HG02759 (cell line): ENCODE measurements around the gene TACR1.
"Not testable (repeated sequence)": the region's sequence is repeated elsewhere in the genome, so short reads cannot be mapped to it uniquely, and the experiment has no call there.

Source experiments
- ATAC-seq: cut with Tn5 transposase; IDR thresholded peaks from one replicate; pipeline ENCODE4 v1.9.1; 2021; ENCODE audit warnings: mild to moderate bottlenecking, moderate library complexity; ENCODE audit not compliant: unreplicated experiment

The TACR1 gene

GRCh38 chr2:75094405-75094804, 104.9 kb downstream of the TACR1 start:
- ATAC-seq: no peak

DNA sequence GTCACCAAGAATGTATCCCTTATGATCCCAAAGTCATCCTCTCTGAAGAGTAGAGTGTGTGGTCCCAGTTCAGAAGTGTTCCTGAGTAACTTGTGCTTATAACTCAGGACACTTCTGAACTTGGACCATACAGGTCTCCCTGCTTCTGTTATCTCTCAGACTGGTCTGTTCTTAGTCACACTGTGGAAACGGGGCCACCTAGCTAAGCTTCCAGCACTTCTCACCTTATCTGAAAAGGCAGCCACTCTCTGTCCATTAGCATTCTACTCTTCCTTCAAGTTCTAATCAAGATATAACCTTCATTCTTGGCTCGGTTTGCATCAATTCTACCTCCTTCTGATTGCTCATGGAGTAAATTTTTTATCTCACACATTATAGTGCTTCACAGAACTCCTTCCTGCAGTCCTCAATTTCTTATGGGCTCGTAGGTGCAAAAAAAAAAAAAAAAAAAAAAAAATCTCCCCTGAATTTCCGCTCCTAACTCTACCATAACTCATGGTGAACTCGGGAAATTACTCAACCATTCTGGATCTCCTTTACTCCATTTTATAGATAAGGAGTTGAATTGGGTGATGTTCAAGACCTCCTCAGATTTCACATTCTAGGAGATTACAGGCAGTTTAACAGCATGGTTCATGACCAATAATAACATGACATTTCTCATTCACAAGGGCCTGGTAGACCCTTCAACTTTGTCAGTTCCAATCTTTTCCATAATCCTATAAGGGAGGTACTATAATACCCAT, 108.4 kb downstream of the TACR1 start:
- no peak for ATAC-seq

- ATAC-seq: no peak
These were observed 109.8 kb downstream of the TACR1 start for GRCh38 chr2:75089471-75089870.

GRCh38 chr2:75088791-75089190, 110.5 kb downstream of the TACR1 start:
- ATAC-seq: no peak

GRCh38 chr2:75087736-75088135, 111.6 kb downstream of the TACR1 start:
- ATAC-seq: no peak

DNA sequence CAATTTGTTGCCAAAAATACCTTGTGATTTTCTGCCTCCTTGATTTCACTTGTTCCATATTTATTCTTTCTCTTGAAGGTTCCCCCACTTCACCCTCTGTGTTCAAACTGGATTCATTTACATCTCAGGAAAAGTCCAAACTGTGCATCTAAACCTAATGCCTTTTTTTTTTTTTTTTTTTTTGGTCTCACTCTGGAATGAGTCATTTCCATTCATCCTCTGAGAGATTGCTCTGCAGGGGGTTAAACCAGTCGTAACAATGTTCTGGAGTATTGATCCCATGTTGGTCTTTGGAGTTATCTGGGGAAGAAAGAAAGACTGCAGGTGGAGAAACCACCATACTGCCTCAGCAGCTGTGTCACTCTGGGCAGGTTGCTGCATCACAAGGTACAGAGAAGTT, 119.7 kb downstream of the TACR1 start:
- ATAC-seq: no peak

DNA sequence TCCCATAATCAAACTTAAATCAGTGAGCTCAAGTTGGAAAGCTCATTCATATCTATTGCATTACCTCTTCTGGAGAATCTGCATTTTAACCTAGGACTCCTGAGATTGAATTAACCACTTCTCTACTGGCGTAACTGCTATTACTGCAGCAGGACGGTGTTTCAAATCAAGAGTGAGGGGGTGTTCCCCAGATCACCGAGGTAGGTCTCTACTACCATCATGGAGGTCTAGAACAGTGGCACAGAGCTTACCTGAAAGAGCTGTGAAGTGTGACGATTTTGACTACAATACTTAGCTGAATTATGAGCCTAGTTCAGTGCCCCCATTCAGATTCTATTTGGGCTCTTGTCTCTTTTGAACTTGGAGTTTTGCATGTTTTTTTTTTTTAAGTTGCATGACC, 121.4 kb downstream of the TACR1 start:
- no peak for ATAC-seq

DNA sequence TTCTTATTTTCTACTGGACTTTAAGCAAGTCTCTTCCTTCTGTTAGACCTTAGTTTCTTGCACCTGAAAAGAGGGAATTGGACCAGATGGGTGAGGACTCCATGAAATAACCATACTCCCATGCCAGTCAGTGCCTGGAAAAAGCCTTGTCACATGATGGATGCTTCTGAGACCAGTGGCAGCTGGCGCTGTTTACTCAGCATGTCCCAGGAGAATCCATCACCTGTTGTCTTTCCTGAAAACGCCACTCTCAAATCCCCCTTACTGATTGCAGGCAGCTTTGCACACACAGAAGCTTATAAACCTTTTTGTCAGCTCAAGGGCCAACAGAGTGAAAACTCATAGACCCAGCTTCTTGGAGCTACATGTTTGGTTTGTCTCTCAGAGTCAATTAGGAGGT, 123.2 kb downstream of the TACR1 start:
- no peak for ATAC-seq

- peak; percentile 39 for ATAC-seq
These were observed 124.6 kb downstream of the TACR1 start for GRCh38 chr2:75074708-75075107.

DNA sequence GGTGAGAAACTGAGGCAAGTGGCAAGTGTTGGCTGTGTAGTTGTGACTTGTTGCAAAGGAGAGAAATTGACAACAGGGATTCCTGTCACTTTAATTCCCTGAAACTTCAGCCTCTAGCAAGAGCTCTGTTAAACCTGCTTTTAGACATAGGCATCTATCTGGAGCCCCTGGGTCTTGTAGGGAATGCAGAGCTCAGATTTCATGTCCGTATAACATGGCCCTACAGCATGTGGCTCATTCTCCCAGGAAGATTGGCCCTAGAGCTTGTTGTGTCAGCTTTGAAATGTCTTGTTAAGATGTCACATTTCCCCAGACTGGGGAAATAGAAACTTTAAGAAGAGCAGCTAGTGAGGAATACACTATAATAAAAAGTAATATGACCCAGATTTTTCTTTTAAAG, 125.1 kb downstream of the TACR1 start:
- ATAC-seq: no peak

- no peak for ATAC-seq
These were observed 127.6 kb downstream of the TACR1 start for GRCh38 chr2:75071766-75072165.

DNA sequence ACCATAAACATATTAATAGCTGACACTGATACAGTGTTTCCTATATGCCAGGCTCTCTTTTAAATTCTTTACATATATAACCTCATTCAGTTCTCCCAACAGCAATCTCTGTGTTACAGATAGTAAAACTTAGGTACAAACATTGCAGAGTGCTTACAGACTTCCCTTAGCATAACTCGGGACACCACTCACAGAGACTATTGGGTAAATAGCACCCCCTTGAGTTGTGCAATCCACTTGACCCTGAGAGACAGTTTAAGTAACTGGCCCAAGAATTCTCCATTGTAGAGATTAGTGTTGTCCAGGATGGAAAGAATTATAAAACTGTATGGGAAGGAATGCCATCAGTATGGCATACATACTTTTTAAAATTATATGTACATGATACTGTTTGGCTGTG, 130.8 kb downstream of the TACR1 start:
- ATAC-seq: no peak

- ATAC-seq: no peak
These were observed 131.8 kb downstream of the TACR1 start for GRCh38 chr2:75067506-75067905.

- no peak for ATAC-seq
These were observed 133.0 kb downstream of the TACR1 start for GRCh38 chr2:75066121-75066902.

DNA sequence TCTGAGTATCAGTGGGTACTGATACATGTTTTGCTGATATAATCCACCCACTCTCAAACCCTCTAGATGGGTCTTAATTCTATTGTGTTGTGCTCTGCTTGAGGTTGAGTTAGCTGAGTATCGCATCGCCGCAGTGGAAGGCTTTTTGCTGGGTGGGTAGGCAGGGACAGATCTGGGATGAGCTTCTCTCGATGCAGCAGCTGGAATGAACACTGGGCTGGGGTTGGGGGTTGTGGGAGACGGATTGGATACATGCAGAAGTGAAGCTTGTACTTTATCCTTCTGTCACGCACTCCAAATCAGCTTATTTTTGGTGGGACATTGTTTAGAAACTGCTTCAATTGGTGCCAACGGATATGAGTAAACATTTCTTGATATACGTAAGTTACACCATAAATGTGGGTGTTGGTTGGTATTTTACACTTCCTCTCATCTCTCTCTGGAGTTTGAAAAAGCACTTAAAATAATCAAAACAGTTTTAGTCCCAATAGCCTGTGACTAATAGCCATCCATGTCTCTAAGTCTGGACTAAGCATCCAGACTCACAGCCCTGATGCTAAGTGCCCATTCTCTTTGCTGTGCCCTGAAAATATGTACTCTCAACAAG, 133.8 kb downstream of the TACR1 start:
- no peak for ATAC-seq

DNA sequence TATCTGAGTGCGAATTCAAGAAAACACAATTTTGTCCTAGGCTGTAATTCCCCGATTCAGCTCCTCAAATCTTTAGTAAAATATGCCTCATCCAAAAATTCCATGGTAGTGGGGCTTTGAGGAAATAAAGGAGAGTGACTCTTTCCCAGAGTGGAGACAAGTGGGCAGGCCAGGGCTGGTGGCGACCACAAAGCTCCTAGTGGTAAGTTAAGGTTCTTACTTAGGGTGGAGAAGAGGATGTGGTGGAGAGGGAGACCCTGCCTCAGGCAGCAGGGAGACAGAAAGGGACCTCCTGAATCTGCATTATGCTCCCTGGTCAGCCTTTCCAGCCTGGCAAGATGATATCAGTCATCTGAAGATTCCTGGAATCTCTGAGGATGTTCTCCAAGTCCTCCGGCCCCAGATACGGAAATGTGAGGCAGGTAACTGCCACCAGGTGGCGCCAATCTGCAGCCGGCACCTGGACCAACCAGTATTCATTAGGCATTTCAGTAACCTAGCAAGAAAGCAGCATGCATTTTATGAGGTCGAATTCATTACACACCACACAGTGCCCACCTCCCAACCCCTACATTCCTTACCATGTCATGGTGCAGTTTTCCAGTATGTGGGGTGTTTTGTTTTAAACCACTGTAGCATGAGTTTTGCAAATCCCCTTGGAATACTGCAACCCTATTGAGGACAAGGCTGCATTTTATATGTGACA, 134.5 kb downstream of the TACR1 start:
- ATAC-seq: peak; percentile 93

DNA sequence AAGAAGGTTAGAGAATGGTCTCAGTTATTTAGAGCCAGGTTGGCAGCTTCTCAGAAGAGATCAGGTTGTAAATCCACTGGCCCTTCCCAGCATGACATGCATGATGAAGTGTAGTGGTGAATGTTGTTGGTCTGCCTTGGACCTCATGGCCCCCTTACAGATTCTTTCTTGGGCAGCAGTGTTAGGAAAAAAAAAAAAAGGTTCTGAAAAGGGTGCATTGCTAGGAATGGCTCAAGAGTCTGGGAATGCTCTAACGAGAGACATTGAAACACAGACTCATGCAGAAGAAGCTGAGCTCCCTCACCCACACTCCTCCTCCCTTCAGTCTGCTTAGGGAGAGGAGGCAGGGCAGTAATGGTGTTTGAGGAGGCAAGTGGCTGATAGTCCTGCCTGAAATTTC, 135.4 kb downstream of the TACR1 start:
- ATAC-seq: no peak

DNA sequence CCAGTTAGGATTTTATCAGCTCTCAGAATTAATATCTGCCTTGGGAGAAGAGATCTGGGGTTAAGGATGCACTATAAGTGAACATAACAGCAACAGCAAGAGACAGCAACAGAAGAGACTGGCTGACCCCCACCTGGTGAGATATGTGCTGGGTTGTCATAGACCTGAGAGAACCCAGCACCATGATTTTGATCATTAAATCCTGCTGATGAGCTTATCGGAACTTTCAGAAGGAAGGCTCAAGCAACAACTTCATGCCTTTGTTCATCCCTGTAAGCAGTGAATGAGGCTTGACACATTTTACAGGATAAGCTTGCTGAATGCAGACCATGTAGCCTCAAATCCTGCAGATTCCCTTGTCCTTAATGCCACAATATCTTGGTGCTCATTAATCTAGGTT, 140.9 kb downstream of the TACR1 start:
- ATAC-seq: no peak

- not testable (repeated sequence) for ATAC-seq
These were observed 142.2 kb downstream of the TACR1 start for GRCh38 chr2:75057150-75057549.

- ATAC-seq: peak; percentile 60
These were observed 143.3 kb downstream of the TACR1 start for GRCh38 chr2:75055820-75056675.
